GM10248 (cell line): ENCODE measurements around the gene ZC2HC1C.

Source experiments
- CTCF ChIA-PET: fragments of 300-600 bp; sonication (Branson Sonifier 250); formaldehyde crosslinking; extraction: SDS; loops from one replicate; lab custom pipeline; 2021; ENCODE audit warnings: antibody characterized with exemption; lab: Yijun Ruan, JAX
- POLR2A ChIA-PET: fragments of 350-650 bp; sonication (Branson Sonifier 250); formaldehyde crosslinking; extraction: SDS; loops from one replicate; lab custom pipeline; 2020; ENCODE audit warnings: antibody characterized with exemption; lab: Yijun Ruan, JAX
- DNase-seq: peaks from one replicate; pipeline ENCODE4 v3.0.0; 2012; ENCODE audit errors: extremely low spot score
- TF ChIP-seq, protein P1 (sequence below): IDR thresholded peaks from 2 replicates; pipeline ENCODE4 v1.5.1; 2012; ENCODE audit warnings: mild to moderate bottlenecking, low read depth; ENCODE audit errors: extremely low read depth, missing control alignments, control extremely low read depth

Gene ZC2HC1C

DNA sequence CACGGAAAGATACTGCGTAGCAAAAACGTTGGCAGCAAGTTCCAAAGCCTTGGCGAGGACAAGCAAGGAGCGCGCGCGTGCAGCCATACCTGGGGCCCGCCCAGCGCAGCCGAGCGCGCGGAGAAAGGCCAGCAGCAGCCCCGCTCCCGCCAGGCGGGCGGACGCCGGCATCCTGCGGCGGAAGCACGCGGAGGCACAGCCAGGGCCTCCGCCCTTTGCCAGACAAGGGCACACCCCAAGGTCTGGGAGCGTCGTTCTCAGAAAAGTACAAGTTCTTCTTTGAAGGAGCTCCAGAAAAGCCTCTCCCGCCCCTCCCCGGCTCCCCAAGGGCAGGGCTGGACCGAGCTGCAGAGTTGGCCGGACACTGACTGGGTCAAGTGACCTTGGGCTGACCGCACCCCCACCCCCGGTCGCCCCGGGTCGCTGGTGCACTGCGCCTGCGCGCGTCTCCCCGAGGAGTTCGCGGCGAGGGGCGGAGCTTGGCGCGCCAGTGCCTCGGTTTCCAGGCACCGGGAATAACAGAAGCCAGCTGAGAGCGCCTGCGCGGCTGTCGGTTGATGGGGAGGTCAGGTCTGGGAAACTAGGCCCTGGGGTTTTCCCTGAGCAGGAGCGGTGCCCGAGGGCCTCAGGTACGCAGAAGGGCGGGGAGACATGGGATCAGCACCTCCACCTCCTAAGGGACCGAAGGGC is at the start of gene ZC2HC1C:
TSS of gene ZC2HC1C (plus strand) at position 521 of the 690 bp plus-strand sequence. CDS start 933 bp downstream, outside the sequence.
- TF ChIP-seq, protein P1, sequence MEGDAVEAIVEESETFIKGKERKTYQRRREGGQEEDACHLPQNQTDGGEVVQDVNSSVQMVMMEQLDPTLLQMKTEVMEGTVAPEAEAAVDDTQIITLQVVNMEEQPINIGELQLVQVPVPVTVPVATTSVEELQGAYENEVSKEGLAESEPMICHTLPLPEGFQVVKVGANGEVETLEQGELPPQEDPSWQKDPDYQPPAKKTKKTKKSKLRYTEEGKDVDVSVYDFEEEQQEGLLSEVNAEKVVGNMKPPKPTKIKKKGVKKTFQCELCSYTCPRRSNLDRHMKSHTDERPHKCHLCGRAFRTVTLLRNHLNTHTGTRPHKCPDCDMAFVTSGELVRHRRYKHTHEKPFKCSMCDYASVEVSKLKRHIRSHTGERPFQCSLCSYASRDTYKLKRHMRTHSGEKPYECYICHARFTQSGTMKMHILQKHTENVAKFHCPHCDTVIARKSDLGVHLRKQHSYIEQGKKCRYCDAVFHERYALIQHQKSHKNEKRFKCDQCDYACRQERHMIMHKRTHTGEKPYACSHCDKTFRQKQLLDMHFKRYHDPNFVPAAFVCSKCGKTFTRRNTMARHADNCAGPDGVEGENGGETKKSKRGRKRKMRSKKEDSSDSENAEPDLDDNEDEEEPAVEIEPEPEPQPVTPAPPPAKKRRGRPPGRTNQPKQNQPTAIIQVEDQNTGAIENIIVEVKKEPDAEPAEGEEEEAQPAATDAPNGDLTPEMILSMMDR = no peak
- peak; percentile 87 for DNase-seq
- POLR2A ChIA-PET = no interaction called here
- CTCF ChIA-PET = interaction anchor here (1.0 to 3.6 kb wide), 2 partner anchors 20 to 164 kb away, joined by 5 to 12 read pairs; no protein-coding TSS in a partner anchor

DNA sequence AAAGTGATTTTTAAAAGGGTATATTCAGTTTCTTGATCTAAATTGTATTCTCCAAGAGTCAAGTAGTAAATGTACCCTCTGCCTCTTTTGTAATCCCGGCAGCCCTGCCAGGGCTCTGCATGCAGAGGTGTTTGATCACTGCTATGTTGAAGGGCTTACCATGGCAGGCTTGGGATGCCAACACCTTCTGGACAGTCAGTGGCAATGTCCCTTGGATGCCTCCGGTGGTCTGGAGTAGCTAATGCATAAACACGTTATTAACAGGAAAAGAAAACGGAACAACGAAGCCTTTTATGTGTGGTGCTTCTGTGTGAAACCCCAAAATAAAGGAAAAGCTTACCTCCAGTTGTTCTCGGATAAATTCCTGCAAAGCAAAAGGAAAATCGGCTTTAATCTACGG is 46.8 kb upstream of the ZC2HC1C start:
- ChIA-PET CTCF (interaction anchor here (1.0 to 2.0 kb wide), 5 partner anchors 10 to 77 kb away, joined by 3 to 7 read pairs (median 3); partner anchors contain the start of gene ACYP1), POLR2A (no interaction called here)
- TF ChIP-seq, protein P1 = no peak
- DNase-seq = no peak

DNA sequence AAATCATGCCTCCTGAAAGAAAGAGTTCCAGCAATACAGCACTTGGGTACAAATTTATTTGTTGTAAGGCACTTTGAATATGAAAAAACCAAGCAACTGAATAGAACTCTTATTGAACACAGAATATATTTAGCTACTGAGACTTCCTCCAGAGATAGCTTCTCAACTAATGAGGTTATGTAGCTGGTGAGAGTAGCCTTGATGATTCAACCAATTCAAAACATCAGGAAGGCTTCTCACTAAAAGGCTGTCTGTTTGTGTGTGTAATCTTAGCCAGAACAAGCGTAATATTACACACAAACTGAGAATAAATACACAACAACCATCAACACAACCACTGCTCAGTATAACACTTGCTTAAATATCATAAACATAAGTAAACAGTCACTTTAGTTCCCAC is 46.3 kb upstream of the ZC2HC1C start:
- no peak for DNase-seq
- POLR2A ChIA-PET = no interaction called here
- CTCF ChIA-PET = interaction anchor here (1.0 to 2.0 kb wide), 5 partner anchors 10 to 77 kb away, joined by 3 to 7 read pairs (median 3); partner anchors contain the start of gene ACYP1
- TF ChIP-seq, protein P1 = no peak

DNA sequence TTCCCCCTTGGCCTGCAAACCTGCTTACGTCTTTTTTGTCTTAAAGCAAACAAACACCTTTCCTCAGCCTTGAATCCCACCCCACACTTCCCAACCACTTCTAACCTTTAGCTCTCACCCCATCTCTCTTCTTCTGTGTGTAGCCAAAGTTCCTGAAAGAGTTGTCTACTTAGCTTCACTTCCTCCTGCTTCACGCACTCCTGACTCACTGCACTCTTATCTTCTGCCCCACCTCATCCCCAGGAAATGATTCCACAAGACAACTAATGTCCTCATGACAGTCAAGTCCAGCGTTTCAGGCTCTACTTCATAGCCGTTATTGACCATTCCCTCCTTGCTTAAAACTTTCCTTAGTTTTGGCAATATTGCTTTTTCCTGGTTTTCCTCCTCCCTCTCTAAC is 44.4 kb upstream of the ZC2HC1C start:
- TF ChIP-seq, protein P1 = no peak
- ChIA-PET POLR2A (interaction anchor here (1.0 kb wide), 1 partner anchor 12 kb away, joined by 3 read pairs; no protein-coding TSS in a partner anchor), CTCF (interaction anchor here (1.2 to 1.9 kb wide), 5 partner anchors 11 to 164 kb away, joined by 3 to 4 read pairs (median 3); no protein-coding TSS in a partner anchor)
- DNase-seq = no peak

GRCh38 chr14:75025876-75026275 is 43.6 kb upstream of the ZC2HC1C start:
- TF ChIP-seq, protein P1 = no peak
- POLR2A ChIA-PET = interaction anchor here (1.0 kb wide), 1 partner anchor 13 kb away, joined by 3 read pairs; no protein-coding TSS in a partner anchor
- no peak for DNase-seq
- CTCF ChIA-PET = interaction anchor here (1.2 to 1.9 kb wide), 2 partner anchors 12 to 165 kb away, joined by 4 read pairs; no protein-coding TSS in a partner anchor

- TF ChIP-seq, protein P1 = no peak
- POLR2A ChIA-PET = no interaction called here
- no peak for DNase-seq
- CTCF ChIA-PET = interaction anchor here (0.7 to 1.6 kb wide), 4 partner anchors 16 to 169 kb away, joined by 3 to 4 read pairs (median 4); no protein-coding TSS in a partner anchor
Observed at GRCh38 chr14:75030147-75030546, 39.3 kb upstream of the ZC2HC1C start.
